Measurements from ENCODE around the gene LAMC2. TPM values are rescaled to one million over a fixed set of nuclear protein-coding genes. Genes with fewer than 3 reads are reported as not detected.

The LAMC2 gene
- total and polyA plus RNA-seq, 2 donors (not counting 1 experiment from before 2014, with no cell fraction given) = 0.99 to 3.9 TPM

DNA sequence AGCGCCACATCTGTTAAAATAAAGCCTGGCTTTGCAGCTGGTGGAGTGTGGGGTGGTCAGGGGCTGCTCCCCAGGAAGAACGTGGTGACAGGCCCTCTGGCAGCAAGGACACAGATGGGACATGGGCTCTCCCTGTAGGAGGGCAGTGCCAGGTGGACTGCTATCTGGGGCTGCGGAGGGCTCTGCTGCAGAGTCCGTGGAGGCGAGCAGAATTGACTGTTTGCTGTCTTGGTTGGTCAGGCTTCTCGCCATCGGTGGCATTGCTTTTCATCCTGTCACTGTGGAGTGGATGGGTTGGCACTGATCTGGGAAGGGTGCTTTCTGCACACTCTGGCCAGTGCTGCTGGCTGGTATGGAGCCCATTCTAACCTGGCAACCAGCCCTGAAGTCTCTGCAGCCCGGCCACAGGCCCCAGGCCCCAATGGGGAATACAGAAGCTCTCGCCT lies 103.0 kb downstream of the LAMC2 start:
- H3K27me3 ChIP-seq (ENCODE audit: control insufficient read depth, insufficient read depth, low read length) = no peaks in the 10 kb centered on the region
- DNase-seq (ENCODE audit: low read depth in 2 of 2) = no peak
- H3K4me3 ChIP-seq (replicated peaks in 1 of 4; ENCODE audit: control extremely low read depth in 1 of 4, insufficient read depth in 1 of 4, low read depth in 3 of 4, low read length in 4 of 4) = no peak overlapping the region
- H4K20me1 ChIP-seq (ENCODE audit: control insufficient read depth, extremely low read depth, insufficient read depth, low read length) = no peaks in the 10 kb centered on the region
- H3K4me1 ChIP-seq (ENCODE audit: control insufficient read depth, extremely low read depth, insufficient read depth, low read length) = peaks cover 3% of the 10 kb centered on the region
- H3K9me3 ChIP-seq (ENCODE audit: control insufficient read depth, insufficient read depth, low read depth, low read length) = no peaks in the 10 kb centered on the region
- TF ChIP-seq, protein P1, sequence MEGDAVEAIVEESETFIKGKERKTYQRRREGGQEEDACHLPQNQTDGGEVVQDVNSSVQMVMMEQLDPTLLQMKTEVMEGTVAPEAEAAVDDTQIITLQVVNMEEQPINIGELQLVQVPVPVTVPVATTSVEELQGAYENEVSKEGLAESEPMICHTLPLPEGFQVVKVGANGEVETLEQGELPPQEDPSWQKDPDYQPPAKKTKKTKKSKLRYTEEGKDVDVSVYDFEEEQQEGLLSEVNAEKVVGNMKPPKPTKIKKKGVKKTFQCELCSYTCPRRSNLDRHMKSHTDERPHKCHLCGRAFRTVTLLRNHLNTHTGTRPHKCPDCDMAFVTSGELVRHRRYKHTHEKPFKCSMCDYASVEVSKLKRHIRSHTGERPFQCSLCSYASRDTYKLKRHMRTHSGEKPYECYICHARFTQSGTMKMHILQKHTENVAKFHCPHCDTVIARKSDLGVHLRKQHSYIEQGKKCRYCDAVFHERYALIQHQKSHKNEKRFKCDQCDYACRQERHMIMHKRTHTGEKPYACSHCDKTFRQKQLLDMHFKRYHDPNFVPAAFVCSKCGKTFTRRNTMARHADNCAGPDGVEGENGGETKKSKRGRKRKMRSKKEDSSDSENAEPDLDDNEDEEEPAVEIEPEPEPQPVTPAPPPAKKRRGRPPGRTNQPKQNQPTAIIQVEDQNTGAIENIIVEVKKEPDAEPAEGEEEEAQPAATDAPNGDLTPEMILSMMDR (conservative IDR thresholded peaks at IDR 0.05 in 1 of 2, IDR thresholded peaks at IDR 0.05 in 1 of 2; ENCODE audit: low read depth in 1 of 2, low read length in 2 of 2) = no peak
- TF ChIP-seq EZH2 (IDR thresholded peaks at IDR 0.05; ENCODE audit: low read length, missing control alignments) = no peak
- no peaks in the 10 kb centered on the region for H3K79me2 ChIP-seq (ENCODE audit: control insufficient read depth, insufficient read depth, low read length)
- H3K36me3 ChIP-seq (ENCODE audit: control insufficient read depth, insufficient read depth, low read length) = no peaks in the 10 kb centered on the region
- H3K4me2 ChIP-seq (ENCODE audit: extremely low read depth, insufficient read depth, low read length) = no peak overlapping the region
- H3K9ac ChIP-seq (ENCODE audit: insufficient read depth, low read length) = no peak overlapping the region
- H2AFZ ChIP-seq (ENCODE audit: low read length) = no peak overlapping the region
- no peak overlapping the region for H3K27ac ChIP-seq (ENCODE audit: insufficient read depth, low read length)

DNA sequence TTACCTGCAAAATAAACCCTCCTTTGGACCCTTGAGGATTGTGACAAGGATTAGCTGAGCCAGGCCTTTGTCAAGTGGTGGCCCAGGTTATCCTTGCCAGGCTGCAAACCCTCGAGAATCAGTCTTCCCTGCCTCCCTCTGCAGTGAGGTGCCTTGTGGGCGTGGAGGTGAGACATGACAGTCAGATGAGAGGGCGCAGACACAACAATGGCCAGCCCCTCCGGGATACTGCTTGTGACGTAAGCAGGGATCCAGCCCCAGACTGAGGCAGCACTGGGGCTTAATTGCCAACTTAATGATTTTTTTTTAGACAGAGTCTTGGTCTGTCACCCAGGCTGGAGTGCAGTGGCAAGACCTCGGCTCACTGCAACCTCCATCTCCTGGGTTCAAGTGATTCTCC lies 104.6 kb downstream of the LAMC2 start:
- Histone ChIP-seq H3K4me3 (replicated peaks in 1 of 4; ENCODE audit: control extremely low read depth in 1 of 4, insufficient read depth in 1 of 4, low read depth in 3 of 4, low read length in 4 of 4) (no peak overlapping the region), H4K20me1 (ENCODE audit: control insufficient read depth, extremely low read depth, insufficient read depth, low read length) (no peaks in the 10 kb centered on the region), H3K4me2 (ENCODE audit: extremely low read depth, insufficient read depth, low read length) (no peak overlapping the region), H2AFZ (ENCODE audit: low read length) (no peak overlapping the region), H3K9ac (ENCODE audit: insufficient read depth, low read length) (no peak overlapping the region), H3K4me1 (ENCODE audit: control insufficient read depth, extremely low read depth, insufficient read depth, low read length) (peaks cover 3% of the 10 kb centered on the region), H3K9me3 (ENCODE audit: control insufficient read depth, insufficient read depth, low read depth, low read length) (no peaks in the 10 kb centered on the region), H3K27me3 (ENCODE audit: control insufficient read depth, insufficient read depth, low read length) (no peaks in the 10 kb centered on the region), H3K27ac (ENCODE audit: insufficient read depth, low read length) (no peak overlapping the region), H3K79me2 (ENCODE audit: control insufficient read depth, insufficient read depth, low read length) (no peaks in the 10 kb centered on the region), H3K36me3 (ENCODE audit: control insufficient read depth, insufficient read depth, low read length) (no peaks in the 10 kb centered on the region)
- no peak for TF ChIP-seq EZH2 (IDR thresholded peaks at IDR 0.05; ENCODE audit: low read length, missing control alignments)
- TF ChIP-seq, protein P1 (conservative IDR thresholded peaks at IDR 0.05 in 1 of 2, IDR thresholded peaks at IDR 0.05 in 1 of 2; ENCODE audit: low read depth in 1 of 2, low read length in 2 of 2) = no peak
- no peak for DNase-seq (ENCODE audit: low read depth in 2 of 2)

DNA sequence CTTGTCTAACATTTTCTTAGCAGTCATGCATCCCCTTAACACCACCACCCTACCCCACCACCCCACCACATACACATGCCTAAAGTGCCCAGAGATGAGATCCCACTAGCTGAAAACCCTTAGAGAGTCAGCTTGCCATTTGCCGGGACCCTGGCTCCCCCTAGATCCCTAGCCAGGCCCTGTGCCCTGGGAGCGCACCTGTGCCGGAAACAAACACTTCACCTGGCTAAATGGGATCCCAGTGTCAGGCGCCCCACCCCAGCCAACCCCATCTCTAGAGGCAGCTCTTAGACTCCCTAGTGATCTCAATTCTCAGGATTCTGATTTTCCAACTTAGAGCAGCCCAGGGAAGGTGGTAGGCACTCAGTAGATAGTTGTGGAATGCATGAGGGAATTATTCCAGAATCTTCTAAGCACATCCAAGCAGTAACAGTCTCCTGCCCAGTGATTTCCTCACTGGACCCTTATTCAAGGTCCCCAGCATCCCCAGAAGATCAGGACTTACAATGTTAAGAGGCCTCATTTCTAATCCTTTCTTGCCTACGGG lies 105.2 kb downstream of the LAMC2 start:
- Histone ChIP-seq H3K4me1 (ENCODE audit: control insufficient read depth, extremely low read depth, insufficient read depth, low read length) (peaks cover 3% of the 10 kb centered on the region), H3K9ac (ENCODE audit: insufficient read depth, low read length) (no peak overlapping the region), H3K36me3 (ENCODE audit: control insufficient read depth, insufficient read depth, low read length) (no peaks in the 10 kb centered on the region), H4K20me1 (ENCODE audit: control insufficient read depth, extremely low read depth, insufficient read depth, low read length) (no peaks in the 10 kb centered on the region), H3K9me3 (ENCODE audit: control insufficient read depth, insufficient read depth, low read depth, low read length) (no peaks in the 10 kb centered on the region), H3K79me2 (ENCODE audit: control insufficient read depth, insufficient read depth, low read length) (no peaks in the 10 kb centered on the region), H3K4me2 (ENCODE audit: extremely low read depth, insufficient read depth, low read length) (no peak overlapping the region), H2AFZ (ENCODE audit: low read length) (no peak overlapping the region), H3K27me3 (ENCODE audit: control insufficient read depth, insufficient read depth, low read length) (no peaks in the 10 kb centered on the region), H3K27ac (ENCODE audit: insufficient read depth, low read length) (no peak overlapping the region), H3K4me3 (replicated peaks in 1 of 4; ENCODE audit: control extremely low read depth in 1 of 4, insufficient read depth in 1 of 4, low read depth in 3 of 4, low read length in 4 of 4) (no peak overlapping the region)
- peak in 1 of 2 donors; percentile 65 for DNase-seq (ENCODE audit: low read depth in 2 of 2)
- TF ChIP-seq EZH2 (IDR thresholded peaks at IDR 0.05; ENCODE audit: low read length, missing control alignments) = no peak
